ENCODE measurements around the gene MUS81. TPM values are rescaled to one million over a fixed set of nuclear protein-coding genes. Genes with fewer than 3 reads are reported as not detected.

The MUS81 gene
- total and polyA plus RNA-seq, 9 of the 15 experiments (the other 6 are each of a cell fraction or from before 2014, with no cell fraction given): 13.4 to 118 (median 53.7) TPM

GRCh38 chr11:65856689-65857499 is 3.3 kb upstream of the MUS81 start (continued):
- no peak for TF ChIP-seq E4F1 (CRISPR knock-in tag; IDR thresholded peaks at IDR 0.05; ENCODE audit: borderline replicate concordance)
- no peak for TF ChIP-seq UBTF (IDR thresholded peaks at IDR 0.05; ENCODE audit: borderline replicate concordance in 1 of 2, low read depth in 2 of 2, low read length in 2 of 2)
- TF ChIP-seq ZNF655 (CRISPR knock-in tag; IDR thresholded peaks at IDR 0.05): no peak
- TF ChIP-seq TRIM24 (IDR thresholded peaks at IDR 0.05): no peak
- TF ChIP-seq ZBTB26 (CRISPR knock-in tag; IDR thresholded peaks at IDR 0.05): no peak
- no peak for TF ChIP-seq NELFE (IDR thresholded peaks at IDR 0.05; ENCODE audit: insufficient read depth, insufficient read length)
- TF ChIP-seq ZNF592 (IDR thresholded peaks at IDR 0.05): no peak
- no peak for TF ChIP-seq GTF2A2 (tag; IDR thresholded peaks at IDR 0.05)
- no peak for TF ChIP-seq ZNF551 (CRISPR knock-in tag; IDR thresholded peaks at IDR 0.05)
- no peak for TF ChIP-seq FIP1L1 (IDR thresholded peaks at IDR 0.05; ENCODE audit: low read depth, low read length, poor library complexity, severe bottlenecking)
- no peak for TF ChIP-seq CAMTA2 (CRISPR knock-in tag; conservative IDR thresholded peaks at IDR 0.05)
